Calu3 (cell line): ENCODE data around the gene CHD3. TPM values are rescaled to one million over a fixed set of nuclear protein-coding genes. Genes with fewer than 3 reads are reported as not detected.

ENCODE experiments used
- BruUV-seq: library from RNA; stranded (reverse); fragments of 400-500 nt; replicated peaks from 2 replicates; lab custom pipeline; 2021; lab: Mats Ljungman, UMichigan
- CTCF ChIA-PET: fragments of 300-600 bp; sonication (Branson Sonifier 250); formaldehyde crosslinking; loops from one replicate; lab custom pipeline; 2022; ENCODE audit warnings: antibody characterized with exemption; lab: Charles Lee
- DNase-seq: peaks from one replicate; pipeline ENCODE4 v3.0.0; 2022
- H3K27ac Mint-ChIP-seq: one replicate; pipeline ENCODE4 v1.8.0; 2022; ENCODE audit warnings: mixed read lengths; ENCODE audit not compliant: unreplicated experiment
- H3K27me3 Mint-ChIP-seq: one replicate; pipeline ENCODE4 v1.8.0; 2022; ENCODE audit warnings: mixed read lengths; ENCODE audit not compliant: unreplicated experiment
- H3K36me3 Mint-ChIP-seq: one replicate; pipeline ENCODE4 v1.8.0; 2022; ENCODE audit warnings: mild to moderate bottlenecking, moderate library complexity, mixed read lengths; ENCODE audit not compliant: insufficient read depth, unreplicated experiment
- H3K4me1 Mint-ChIP-seq: one replicate; pipeline ENCODE4 v1.8.0; 2022; ENCODE audit warnings: mild to moderate bottlenecking, low read depth, mixed read lengths; ENCODE audit not compliant: unreplicated experiment
- H3K4me3 Mint-ChIP-seq: one replicate; pipeline ENCODE4 v1.8.0; 2022; ENCODE audit warnings: mild to moderate bottlenecking, low read depth, moderate library complexity, mixed read lengths; ENCODE audit not compliant: unreplicated experiment
- H3K9me3 Mint-ChIP-seq: one replicate; pipeline ENCODE4 v1.8.0; 2022; ENCODE audit warnings: low read depth, mixed read lengths; ENCODE audit not compliant: unreplicated experiment
- CTCF ChIP-seq: fragments of 200-600 bp; IDR thresholded peaks from one replicate; pipeline ENCODE4 v1.8.0; 2022; ENCODE audit warnings: antibody characterized with exemption; ENCODE audit not compliant: unreplicated experiment
- intact Hi-C: fragments of 100-400 bp; cut with micrococcal nuclease; formaldehyde crosslinking; loops from one replicate; pipeline ENCODE4 v1.10.0; 2022; ENCODE audit not compliant: unreplicated experiment
- total RNA-seq: library from RNA; stranded (reverse); gene quantifications from 2 replicates; pipeline ENCODE4 v1.2.3, GENCODE V29; 2022

Gene CHD3
- total RNA-seq, 1 experiment from 2014 or later = 116 TPM

GRCh38 chr17:7846063-7846735 lies 42.4 kb upstream of the CHD3 start:
- no peak for DNase-seq
- no TSS peak for BruUV-seq
- H3K27me3 Mint-ChIP-seq = no peaks in the 10 kb centered on the region
- peak overlapping the region; percentile 76 for H3K27ac Mint-ChIP-seq
- no peak for TF ChIP-seq CTCF
- no peaks in the 10 kb centered on the region for H3K9me3 Mint-ChIP-seq
- peak overlapping the region; percentile 96 for H3K4me3 Mint-ChIP-seq
- CTCF ChIA-PET = no interaction called here
- intact Hi-C loops = no loop called here
- H3K36me3 Mint-ChIP-seq = peaks cover 86% of the 10 kb centered on the region
- peaks cover 5% of the 10 kb centered on the region for H3K4me1 Mint-ChIP-seq

GRCh38 chr17:7846765-7847661 lies 41.6 kb upstream of the CHD3 start:
- H3K27ac Mint-ChIP-seq = peak overlapping the region; percentile 52
- BruUV-seq = no TSS peak

GRCh38 chr17:7848131-7848579 lies 40.4 kb upstream of the CHD3 start:
- no peak for TF ChIP-seq CTCF

More at GRCh38 chr17:7846765-7847661, 41.6 kb upstream of the CHD3 start:
- H3K4me3 Mint-ChIP-seq = peak overlapping the region; percentile 33
- no peak for TF ChIP-seq CTCF
- intact Hi-C loops = no loop called here
- H3K36me3 Mint-ChIP-seq = peaks cover 86% of the 10 kb centered on the region
- no peaks in the 10 kb centered on the region for H3K27me3 Mint-ChIP-seq
- no peaks in the 10 kb centered on the region for H3K4me1 Mint-ChIP-seq
- no peak for DNase-seq
- CTCF ChIA-PET = no interaction called here
- no peaks in the 10 kb centered on the region for H3K9me3 Mint-ChIP-seq

GRCh38 chr17:7848739-7849129 lies 39.9 kb upstream of the CHD3 start:
- no peak overlapping the region for H3K27ac Mint-ChIP-seq
- no peaks in the 10 kb centered on the region for H3K9me3 Mint-ChIP-seq
- H3K27me3 Mint-ChIP-seq = no peaks in the 10 kb centered on the region
- intact Hi-C loops = no loop called here
- H3K4me3 Mint-ChIP-seq = no peak overlapping the region
- BruUV-seq = no TSS peak
- DNase-seq = no peak
- CTCF ChIA-PET = no interaction called here
- no peaks in the 10 kb centered on the region for H3K4me1 Mint-ChIP-seq
- TF ChIP-seq CTCF = no peak
- H3K36me3 Mint-ChIP-seq = peaks cover 80% of the 10 kb centered on the region

More at GRCh38 chr17:7848131-7848579, 40.4 kb upstream of the CHD3 start:
- Mint-ChIP-seq H3K36me3 (peaks cover 84% of the 10 kb centered on the region), H3K9me3 (no peaks in the 10 kb centered on the region), H3K4me3 (no peak overlapping the region), H3K4me1 (no peaks in the 10 kb centered on the region), H3K27me3 (no peaks in the 10 kb centered on the region), H3K27ac (no peak overlapping the region)
- BruUV-seq = no TSS peak
- no peak for DNase-seq
- intact Hi-C loops = no loop called here
- CTCF ChIA-PET = no interaction called here
